GM21528 (cell line): Measurements from ENCODE around the gene TFAP2A.

ENCODE experiments used
- ATAC-seq: cut with Tn5 transposase; IDR thresholded peaks from one replicate; pipeline ENCODE4 v1.9.1; 2021; ENCODE audit warnings: mild to moderate bottlenecking, moderate library complexity; ENCODE audit not compliant: unreplicated experiment, low FRiP score

The TFAP2A gene

DNA sequence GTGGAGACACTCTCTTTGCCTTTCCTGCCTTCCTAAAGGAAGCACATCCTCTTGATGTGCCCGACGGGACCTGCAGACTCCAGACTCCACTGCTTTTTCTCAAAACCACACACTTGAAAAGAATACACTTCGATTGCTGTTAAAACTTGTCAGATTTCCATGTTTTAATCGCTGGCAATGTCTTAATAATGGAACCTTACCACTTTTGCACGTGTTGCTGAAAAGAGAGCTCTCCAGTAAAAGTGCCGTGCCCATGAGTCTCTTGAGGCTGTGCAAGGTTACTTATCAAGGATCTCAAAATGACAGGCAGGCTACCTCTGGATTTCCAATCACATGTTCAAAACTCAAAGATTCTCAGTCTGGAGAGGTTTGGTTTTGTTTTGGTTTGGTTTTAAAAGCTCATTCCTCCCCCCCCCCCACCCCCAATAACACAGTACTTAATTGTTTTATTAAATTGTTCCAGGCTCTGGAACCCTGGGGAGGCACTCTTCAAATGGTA lies 12.0 kb upstream of the TFAP2A start:
- ATAC-seq: no peak

DNA sequence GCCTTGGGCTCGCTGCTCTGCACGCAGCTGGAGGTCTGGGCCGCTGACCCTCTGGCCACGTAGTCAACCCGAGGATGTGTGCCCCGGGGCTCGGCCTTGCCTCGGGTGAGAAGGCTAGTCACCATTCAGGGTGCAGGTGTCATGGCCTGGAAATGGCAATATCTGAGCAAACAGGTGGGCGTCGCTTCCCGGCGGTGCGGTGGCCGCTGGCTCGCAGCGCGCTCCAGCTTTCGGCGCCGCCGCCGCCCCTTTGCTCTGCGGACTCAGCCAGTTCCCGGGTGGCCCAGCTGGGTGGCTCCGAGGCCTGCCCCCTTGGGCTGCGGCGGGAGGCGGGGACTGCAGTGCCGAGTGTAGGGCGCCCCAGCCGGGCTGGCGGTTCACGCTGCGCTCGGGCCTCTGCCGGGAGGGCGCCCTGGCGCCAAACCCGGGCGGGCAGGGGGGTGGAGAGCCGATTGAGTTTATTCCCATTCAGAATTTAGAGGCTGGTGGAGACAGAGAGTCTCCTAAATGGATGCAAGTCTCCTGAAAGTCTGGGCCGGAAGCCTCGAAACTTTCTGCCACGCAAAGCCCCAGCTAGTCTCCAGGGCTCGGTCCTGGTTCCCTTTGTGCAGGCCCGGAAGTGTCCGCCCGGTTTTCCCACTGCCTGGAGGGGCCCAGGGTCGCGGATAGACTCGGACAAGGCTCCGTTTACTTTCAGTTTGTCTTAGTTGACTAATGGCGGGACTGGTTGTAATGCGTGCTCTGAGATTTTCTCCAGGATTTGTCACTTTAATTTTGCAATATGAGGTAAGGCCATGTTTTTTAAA lies 11.3 kb upstream of the TFAP2A start:
- ATAC-seq: peak; percentile 51

DNA sequence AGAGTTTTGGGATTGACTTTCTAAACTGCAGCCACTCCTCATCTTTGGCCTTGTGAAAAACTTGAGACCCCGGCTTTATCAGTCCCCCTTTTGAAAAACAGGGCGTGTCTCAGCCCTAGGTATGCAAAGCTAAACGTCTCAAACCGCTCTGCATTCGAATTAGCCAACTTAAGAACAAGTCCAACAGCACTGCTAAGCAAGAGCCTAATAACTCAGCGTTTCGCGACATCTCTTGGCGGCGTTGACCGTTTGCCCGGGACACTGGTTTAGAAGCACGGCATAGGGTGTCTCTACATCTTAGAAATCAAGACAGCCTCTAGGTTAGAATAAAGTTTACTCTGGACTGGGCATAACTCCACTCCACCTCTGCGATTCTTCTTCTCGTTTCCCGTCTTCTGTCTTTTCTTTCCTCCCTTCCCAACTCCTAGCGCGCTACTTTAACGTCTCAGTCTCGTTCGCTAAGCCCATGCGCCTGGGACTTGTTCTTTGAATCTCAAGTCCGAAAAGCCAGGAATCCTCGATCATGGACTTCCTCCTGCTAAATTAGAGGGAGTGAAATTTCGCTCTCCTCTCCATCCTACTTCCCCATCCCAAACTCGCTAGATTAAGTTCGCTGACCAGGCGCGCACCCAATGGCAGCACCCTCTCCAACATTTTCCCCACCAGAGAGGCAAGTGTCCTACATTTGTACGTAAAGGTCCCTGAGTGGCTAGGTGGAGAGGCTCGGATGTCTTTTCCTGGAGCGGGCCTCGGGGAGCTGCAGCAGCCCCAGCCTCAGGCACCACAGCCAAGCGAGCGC lies 10.5 kb upstream of the TFAP2A start:
- no peak for ATAC-seq

GRCh38 chr6:10424040-10424439 lies 9.2 kb upstream of the TFAP2A start:
- ATAC-seq: no peak

DNA sequence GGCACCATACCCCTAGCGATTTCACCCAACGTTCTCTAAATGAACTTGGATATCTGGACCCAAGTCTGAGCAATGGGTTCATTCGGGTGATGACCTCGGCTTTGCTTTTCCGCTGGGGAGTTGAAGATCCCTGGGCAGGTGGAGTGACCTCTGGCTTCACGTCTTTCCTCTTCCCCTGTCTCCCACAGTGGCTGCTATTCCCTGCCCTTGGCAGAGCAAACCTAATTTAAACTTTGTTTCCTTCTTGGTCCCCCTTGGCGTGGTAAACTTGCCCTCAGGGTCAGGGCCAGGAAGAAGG lies 7.8 kb upstream of the TFAP2A start:
- ATAC-seq: no peak

- no peak for ATAC-seq
These were observed 7.3 kb upstream of the TFAP2A start for GRCh38 chr6:10421921-10422736.

- no peak for ATAC-seq
These were observed 6.5 kb upstream of the TFAP2A start for GRCh38 chr6:10421158-10421920.

GRCh38 chr6:10420546-10421157 lies 5.8 kb upstream of the TFAP2A start:
- no peak for ATAC-seq

DNA sequence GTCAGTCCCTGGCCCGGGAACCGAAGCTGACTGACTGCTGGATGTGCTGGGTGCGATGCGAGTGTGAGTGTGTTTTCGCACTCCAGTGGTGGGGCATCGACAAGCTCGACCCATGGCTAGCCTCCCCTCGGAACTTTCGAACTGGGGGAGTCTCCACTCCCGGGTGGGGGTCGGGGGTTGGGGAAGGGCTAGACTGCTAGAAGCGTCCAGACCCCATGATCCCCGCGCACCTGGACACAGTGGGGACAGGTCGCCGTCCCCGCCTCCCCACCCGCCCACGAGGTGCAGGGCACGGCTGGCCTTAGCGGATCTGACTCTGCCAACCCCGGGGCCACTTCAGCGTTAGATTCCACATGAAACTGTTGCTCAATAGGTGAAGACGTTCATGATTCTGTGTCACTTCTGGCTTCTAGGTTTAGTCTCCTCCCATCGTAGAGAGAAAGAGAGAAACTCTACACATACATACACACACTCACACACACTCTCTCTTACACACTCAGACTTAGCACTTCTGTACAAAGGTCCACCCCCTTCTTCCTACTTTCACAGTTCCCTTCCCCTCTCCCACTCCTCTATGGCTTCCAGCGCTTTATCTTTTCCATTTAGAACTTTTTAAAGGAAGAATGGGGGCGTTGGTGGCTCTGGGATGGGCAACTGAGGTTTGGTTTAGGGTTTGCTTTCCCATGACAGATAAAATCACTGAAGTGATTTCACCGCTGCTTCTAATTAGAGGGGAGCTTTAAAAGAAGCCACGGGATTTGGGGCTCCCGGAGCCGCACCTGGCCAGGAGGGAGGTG lies 5.1 kb upstream of the TFAP2A start:
- ATAC-seq: no peak

DNA sequence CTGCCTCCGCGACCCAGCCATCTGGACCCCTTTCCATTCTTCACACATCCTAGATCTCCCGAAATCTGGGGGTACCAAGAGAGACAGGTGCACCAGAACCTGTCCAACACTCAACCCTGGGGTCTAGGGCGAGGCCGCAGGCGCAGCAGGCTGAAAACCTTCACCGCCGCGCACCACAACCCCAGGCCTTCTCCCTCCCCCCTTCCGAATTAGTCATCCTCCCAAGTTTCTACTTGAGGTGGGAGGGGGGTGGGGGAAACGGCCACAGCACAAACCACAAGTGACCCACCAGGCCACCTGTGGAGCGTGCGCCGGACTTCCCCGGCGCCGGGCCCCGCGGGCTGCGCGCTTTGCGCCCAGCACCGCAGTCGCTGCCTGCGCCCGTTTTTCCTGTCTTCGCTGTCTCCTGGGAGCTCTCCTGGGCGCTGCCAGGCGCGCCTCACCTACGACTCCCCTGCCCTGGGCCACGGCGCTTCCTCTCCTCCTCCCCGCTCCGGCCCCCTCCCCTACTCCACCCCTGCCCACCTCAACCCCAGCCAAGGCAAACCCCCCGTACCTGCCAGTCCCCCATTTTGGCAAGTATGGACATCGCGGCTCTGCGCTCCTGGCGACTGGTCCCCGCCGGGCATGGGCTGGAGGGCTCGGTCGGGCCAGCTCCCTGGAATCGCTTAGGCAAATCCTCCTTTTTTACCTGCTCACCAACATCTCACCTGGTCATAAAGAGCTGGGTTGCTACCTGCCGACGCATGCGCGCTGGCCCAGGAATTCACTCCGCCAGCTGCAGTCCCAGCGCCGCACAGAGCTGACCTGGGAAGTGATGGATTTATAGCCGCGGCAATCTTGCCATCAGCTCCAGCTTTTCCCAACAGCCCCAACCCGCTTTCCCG lies 4.2 kb upstream of the TFAP2A start:
- ATAC-seq: no peak

DNA sequence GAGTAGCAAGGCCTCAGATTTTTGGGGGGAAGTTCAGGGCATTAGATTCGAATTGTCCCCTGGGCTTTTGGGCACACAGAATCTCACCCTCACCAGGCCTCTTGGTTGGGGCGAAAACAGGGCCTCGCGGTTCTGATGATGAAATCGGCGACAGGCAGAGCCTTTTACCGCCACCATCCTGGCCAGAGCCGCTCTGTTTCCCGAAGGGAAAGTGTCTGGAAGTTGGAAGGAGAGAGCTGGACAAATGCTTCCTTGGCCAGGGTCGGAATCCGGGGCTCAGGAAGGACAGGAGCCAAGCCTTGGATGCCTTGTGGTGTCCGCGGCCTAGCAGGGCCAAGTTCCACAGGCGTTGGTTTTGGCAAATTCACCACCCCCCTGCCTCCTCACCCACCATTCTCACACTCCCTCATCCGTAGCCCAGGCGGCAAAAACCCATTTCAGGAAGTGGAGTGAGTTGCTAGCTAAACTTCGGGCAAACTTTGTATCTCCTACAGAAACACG lies 3.5 kb upstream of the TFAP2A start:
- no peak for ATAC-seq

- ATAC-seq: no peak
These were observed 2.8 kb upstream of the TFAP2A start for GRCh38 chr6:10417681-10418104.

- ATAC-seq: no peak
These were observed 2.2 kb upstream of the TFAP2A start for GRCh38 chr6:10416863-10417641.

GRCh38 chr6:10416516-10416862 lies 1.6 kb upstream of the TFAP2A start:
- ATAC-seq: no peak

DNA sequence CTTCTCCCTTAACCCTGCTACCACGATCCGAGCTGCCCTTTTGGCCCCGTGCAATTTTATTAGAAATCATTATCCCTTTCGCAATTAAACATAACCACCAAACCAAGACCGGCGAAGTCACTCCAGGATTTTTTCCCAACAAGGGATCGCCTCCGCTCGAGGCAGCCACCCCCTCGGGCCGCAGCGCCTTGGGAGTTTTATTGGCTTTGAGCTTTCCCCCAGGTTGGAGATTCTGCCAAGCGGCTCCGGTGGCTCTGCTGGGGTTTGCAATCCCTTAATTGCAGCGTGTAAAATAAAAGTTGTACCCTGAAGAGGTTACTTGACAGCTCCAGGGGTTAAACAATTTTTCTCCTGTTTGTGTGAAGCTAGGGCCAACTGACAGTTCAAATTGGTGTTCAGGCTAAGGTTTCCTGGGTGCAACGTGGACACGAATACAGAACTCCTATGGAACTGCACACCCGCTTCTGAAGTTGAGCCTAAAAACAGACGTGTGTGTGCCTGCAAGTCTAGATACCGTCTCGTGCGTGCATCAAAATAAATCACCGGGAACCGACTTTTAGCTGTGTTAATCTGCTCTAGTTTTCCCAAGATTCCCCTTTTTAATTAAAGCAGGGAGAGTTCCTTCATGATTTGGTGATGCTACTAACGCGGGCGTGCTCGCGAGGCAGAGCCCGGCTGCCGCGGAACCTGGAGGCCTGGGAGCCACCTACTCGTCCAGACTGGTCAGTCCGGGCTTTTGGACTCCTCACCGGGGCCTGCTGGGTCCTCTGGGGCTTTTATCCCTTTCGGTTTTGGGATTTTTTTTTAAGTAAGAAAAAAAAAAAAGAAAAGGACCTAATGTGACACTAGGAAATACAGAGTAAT lies 975 bp upstream of the TFAP2A start:
- ATAC-seq: no peak
